HG03060 (cell line): Measurements from ENCODE around the gene TMEM120A.

ENCODE experiments used
- ATAC-seq: cut with Tn5 transposase; IDR thresholded peaks from one replicate; pipeline ENCODE4 v1.9.1; 2021; ENCODE audit warnings: low read depth, moderate number of reproducible peaks; ENCODE audit not compliant: unreplicated experiment

TMEM120A gene

DNA sequence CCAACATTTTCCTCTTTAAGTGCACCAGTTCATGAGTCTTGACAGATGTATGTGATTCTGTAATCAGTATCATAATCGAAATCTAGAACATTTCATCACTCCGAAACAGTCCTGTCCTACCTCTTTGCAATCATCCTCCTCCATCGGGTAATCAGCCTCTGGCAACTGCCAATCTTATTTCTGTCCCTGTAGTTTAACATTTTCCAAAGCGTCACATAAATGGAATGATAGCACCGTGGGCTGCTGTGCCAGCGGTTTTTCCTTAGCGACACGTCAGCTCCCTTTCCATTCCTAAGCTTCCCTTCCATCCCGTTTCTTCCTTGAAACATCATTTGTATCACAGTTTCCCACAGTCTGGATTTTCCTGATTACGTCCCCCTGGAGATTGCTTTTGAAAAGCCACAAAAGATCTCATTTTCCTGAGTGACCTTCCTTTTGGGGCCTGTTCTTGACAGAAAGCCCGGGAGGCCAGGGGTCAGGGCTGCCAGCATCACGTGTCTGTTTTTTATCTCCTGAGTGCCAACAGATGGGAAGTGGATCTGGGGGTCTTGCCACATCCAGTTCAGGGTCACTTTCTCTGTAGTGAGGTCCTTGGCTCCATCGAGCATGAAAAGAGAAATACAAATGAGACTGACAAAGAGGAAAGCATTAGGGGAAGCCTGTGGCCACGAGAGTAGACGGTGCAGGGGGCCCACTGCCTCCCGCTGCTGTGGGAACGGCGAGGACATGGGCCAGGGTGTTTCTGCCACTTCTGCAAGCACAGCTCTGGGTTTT lies 31.6 kb downstream of the TMEM120A start:
- ATAC-seq: no peak

DNA sequence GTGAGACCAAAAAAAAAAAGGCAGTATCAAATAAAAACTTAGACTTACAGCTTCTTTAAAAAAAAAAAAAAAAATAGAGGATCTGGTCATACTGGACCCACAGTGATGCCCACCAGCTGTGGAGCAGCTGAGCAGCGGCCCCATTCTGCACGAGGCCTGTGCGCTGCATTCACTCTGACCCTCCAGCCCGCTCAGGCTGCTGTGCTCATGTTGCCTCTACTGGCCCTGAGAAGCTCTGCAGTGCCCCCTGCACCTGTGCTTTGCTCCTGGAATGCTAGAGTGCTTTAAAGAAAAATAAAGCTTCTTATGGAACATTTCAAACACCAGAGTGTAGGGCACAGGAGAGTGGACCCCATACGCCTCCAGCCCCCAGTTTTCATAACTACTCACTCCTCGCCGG lies 33.2 kb downstream of the TMEM120A start:
- ATAC-seq: no peak

DNA sequence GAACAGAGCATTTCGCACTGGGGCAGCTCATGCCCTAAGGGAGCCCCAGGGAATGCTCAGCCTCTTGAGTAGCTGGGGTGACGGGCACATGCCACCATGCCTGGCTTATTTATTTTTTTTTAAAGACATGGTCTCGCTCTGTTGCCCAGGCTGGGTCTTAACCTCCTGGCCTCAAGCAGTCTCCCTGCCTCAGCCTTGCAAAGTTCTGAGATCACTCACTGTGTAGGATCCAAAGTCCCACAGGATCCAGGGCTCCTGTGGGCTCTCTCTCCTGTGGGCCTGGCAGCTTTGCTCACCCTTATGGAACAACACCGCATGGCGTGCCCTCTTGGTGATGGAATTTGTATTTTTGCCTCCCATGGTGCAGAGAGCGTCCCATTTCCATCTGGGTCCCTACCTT lies 34.0 kb downstream of the TMEM120A start:
- ATAC-seq: no peak

DNA sequence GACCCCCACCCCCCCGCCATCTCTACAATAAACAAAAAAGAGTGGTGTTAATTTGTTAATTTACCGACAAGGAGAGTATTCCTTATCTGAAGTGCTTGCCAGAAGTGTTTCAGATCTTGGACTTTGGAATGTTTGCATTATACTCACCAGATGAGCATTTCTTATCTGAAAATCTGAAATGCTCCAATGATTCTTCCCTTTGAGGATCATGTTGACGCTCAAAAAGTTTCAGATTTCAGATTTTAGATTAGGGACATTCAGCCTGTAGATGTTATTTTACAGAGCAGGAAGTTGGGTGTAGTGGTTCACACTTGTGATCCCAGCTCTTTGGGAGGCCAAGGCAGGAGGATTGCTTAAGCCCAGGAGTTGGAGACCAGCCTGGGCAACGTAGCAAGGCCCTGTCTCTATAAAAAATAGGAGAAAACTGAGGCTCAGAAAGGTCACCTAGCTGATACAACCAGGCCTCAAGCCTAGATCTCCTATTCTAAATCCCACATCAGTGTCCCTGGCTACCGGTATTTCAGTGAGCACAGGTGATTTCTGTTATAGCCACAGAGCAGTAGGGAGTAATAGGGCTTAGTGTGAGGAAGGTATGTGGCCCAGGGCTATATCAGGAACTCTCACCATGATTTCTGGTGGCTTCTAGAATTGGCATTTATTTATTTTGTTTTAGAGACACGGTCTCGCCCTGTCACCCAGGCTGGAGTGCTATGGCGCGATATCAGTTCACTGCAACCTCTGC lies 35.4 kb downstream of the TMEM120A start:
- no peak for ATAC-seq

DNA sequence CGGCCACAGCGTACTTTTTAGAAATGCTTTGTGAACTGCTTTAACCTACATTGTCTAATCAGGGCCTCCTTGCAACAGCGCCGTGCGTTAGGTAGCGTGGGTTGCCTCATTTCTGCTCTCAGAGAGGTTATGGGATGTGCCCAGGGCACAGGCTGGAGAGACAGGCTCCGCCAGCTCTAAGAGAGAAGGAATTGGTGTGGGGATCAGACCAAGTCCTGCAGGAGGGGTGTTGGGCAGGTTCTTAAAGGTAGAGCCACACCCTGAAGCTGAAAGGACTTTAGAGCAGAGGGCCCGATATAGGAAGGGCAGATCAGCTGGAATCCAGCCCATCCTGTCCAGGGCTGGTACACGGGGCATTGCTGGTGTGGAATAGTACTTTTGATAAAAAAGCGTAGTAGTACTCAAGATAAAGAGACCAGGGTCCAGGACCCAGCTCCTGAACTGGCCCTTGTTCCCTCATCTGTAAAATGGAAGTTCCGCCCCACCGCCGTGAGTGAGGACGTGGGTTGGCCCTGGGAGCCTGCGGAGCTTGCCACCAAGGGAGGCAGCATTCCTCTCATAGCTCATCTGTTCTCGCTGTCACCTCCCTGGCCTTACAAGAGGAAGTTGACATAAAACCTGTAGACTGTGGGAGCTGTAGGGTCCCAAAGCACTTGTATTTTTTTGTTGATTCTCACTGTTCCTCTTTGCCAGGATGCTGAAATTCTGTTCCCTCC lies 37.2 kb downstream of the TMEM120A start:
- ATAC-seq: no peak

DNA sequence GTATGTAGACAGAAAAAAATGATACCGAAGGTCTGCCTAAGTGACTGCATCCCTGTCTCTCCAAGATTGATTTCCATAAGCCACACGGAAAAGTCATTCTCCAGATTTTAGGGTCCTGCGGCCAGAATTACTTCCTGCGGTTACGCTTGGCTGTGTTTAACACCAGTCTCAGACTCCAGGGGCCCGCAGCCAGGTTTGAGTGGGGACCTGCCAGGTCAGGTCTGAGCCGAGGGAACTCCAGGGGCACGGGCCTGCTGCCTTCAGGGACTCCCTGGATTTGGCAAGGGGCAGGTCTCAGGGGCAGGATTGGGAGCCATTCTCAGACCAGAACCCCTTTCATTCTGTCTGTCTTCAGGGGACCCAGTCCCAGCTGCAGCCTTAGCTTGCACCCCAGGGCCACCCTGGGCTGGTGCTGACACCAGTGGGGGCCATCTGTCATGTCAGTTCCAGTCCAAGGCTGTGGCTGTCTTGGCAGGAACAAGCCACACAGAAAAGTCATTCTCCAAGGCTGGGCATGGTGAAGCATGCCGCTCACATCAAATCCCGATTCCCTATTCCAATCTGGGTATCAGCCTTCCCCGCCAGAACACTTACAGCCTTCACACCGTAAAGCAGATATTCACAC lies 39.0 kb downstream of the TMEM120A start:
- no peak for ATAC-seq

DNA sequence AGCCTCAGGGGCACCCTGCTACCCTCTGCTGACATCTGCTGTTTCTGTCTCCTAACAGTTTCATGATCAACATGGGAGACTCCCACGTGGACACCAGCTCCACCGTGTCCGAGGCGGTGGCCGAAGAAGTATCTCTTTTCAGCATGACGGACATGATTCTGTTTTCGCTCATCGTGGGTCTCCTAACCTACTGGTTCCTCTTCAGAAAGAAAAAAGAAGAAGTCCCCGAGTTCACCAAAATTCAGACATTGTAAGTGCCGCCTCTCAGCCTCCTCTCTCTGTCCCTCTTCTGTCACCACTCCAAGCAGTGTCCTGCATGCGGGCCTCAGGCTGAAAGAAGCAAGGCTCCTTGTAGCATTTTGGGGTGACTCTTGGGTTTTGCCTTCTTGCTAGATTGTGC lies 40.5 kb downstream of the TMEM120A start:
- no peak for ATAC-seq

DNA sequence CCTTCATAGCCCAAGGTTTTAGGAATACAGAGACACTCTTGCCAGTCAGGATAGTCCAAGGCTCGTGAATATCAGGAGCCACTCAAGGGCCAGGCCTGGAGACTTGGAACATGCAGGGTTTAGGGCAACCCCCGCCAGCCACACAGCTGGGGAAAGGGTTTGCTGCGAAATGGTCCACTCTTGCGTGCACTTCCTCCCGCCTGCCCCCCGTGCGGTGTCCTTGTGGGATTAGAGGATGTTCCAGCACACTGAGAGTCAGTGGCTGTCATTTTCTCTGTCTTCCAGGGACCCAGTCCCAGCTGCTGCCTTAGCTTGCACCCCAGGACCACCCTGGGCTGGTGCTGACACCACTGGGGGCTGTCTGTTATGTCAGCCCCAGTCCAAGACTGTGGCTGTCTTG lies 41.0 kb downstream of the TMEM120A start:
- ATAC-seq: no peak

DNA sequence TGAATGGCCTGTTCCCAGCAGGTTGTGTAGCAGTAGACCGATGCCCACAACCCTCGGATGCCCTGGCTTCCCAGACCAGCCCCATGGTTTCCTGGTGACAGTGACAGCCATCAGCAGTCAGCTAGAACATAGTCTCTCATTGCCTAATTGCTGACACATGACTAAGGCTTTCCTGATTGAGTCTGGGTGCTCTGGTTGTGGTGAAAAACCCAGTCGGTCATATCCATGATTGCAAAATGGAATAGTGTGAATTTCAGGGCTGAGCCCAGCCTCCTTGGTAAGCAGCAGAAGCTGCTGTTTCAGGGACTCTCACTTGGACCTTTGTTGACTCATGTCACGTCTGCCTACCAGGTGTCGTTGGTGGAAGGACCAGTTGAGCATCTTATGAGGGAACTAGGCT lies 42.9 kb downstream of the TMEM120A start:
- ATAC-seq: no peak

DNA sequence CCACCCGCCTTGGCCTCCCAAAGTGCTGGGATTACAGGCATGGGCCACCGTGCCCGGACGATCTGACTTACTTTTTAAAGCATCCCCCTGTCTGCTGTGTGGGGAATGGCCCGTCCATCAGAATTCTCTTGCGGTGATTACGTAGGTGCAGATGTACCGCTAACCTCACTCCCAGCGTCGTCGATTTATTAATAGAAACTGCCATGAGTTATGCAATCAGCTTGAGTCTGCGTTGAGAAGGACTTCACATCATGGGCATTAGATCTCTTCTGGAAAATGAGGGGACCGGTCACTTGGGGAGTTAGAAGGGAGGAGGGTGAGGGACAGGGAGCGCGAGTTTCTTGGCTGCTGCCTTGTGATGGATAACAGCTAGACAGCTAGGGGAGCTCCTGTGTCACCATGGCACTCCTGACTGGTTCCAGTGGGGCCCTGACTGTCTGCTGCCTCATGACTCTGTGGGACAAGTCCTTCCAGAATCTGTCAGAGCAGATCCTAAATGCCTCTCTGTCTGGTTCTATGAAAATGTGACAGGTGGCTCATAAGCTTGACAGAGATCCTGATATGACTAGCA lies 44.2 kb downstream of the TMEM120A start:
- no peak for ATAC-seq

DNA sequence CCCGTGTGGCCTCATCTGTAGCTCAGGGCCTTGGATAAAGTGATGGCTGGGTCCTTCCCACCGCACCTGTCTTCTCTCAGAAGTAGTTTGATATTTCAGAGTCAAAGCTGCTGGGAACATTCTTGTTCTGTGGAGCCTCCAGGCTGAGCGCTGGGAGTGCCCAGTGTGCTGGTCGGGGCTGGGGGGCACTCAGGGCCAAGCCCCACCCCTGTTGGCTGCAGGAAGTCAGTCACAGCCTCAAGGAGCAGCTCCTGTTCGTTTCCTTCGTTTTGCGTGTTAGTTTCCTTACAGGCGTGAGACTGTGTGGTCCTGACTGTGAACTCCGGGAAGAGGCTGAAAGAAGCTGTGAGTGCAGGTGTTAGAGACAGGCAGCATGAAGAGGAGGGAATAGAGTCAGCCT lies 46.2 kb downstream of the TMEM120A start:
- ATAC-seq: no peak

DNA sequence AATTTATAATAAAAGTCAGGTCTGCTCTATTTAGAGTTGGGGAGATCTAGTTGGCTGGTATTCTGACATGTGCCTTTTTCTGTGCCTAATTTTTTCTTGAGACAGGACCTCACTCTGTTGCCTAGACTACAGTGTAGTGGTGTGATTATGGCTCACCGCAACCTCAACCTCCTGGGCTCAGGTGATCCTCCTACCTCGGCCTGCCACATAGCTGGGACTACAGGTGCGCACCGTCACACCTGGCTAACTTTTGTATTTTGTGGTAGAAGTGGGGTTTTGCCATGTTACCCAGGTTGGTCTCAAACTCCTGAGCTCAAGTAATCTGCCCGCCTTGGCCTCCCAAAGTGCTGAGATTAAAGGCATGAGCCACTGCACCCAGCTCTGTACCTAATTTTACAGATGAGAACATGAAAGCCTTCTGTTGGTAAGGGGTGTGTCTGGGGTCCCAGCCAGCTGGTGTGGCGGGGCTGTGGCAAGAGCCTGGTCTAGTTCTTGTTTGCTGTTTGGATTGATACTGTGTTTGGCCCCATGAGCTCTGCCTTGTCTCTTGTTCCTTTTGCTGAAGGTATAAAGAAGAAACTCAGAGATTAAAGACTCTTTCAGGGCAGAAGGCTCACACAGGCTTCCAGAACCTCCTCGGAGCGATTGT lies 48.1 kb downstream of the TMEM120A start:
- no peak for ATAC-seq

DNA sequence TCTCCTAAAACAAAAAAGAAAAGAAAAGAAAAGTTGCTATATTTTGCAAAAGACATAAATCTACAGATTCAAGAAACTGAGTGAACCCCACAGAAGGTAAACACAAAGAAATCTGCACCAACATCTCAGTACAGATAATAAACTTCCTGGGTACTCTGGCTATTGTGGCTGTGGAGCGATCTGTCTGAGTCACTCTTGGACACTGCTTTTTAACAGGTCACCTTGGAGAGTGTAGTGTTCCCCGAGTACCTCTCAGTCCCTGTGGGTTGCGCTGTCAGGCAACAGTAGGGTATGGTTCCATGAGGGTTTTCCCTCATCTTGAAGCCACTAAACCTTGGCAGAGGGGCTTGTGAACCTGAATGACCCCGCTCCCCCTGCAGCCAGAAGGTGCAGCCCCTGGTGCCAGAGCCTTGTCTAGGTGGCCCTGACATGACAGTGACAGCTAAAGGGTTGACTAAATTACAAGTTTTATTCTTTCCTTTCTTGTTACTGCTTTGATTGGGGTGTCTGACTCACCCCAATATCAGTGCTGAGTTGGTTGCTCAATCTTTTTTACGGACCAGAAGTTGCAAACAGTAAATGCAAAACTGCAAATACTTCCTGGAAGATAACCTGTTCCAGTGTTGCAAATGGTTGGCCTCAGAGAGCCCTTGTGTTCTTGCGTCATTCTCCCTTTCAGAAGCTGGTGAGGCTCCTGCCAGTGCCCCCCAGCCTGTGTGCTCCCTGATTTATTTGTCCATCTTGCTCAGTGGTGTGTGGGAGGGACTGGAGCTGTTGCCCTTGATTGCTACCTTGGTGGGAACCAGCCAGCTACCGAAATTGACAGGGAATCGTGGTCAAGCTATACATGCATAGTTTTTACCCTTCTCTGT lies 48.9 kb downstream of the TMEM120A start:
- ATAC-seq: no peak

DNA sequence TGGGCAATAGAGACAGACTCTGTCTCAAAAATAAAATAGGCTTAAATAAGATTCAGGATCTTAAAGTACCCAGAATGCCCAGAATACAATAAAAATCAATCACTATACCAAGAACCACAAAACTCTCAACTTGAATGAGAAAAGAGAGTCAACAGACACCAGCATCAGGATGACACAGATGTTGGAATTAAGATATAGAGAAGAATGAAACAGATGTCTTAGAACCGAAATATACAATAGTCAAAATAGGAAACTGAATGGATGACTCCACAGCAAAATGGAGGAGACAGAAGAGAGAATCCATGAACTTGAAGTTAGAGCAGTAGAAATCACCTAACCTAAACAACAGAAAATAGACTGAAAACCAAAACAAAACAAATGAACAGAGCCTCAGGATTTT lies 49.9 kb downstream of the TMEM120A start:
- ATAC-seq: no peak

DNA sequence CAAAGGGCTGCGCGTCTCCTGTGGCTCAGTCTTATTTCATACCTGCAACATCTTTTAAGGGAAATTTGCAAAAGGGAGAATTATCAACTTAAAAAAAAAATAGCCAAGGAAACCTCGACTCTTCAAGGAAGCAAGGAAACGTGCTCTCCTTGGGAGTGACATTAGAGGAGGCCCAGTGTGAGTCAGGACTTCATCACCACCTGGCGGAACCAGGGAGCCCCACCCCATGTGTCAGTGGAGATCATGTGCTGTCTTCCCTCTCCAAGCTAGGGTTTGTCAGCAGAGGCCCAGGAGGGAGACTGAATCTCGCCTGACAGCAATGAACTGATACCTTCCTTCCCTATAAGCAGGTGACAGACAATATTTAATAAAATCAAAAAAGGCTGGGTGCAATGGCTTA lies 50.5 kb downstream of the TMEM120A start:
- no peak for ATAC-seq

DNA sequence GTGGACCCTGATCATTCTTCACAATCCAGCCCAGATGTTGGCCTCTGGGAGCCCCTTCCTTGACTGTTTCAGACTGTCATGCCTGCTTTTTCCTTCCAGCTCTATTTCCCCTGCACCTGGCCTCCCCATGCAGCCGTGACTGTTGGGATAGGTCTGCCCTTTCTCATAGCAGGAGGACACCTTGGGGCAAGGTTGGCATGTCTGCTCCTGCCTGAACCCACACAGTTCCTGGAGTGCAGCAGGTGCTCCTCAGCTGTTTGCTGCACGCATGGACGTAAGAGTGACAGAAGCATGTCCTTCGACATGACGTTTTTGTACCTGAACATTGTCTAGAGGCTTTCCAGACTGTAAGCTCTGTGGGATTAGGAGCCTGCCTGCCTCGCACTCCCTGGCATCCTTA lies 55.5 kb downstream of the TMEM120A start:
- no peak for ATAC-seq

DNA sequence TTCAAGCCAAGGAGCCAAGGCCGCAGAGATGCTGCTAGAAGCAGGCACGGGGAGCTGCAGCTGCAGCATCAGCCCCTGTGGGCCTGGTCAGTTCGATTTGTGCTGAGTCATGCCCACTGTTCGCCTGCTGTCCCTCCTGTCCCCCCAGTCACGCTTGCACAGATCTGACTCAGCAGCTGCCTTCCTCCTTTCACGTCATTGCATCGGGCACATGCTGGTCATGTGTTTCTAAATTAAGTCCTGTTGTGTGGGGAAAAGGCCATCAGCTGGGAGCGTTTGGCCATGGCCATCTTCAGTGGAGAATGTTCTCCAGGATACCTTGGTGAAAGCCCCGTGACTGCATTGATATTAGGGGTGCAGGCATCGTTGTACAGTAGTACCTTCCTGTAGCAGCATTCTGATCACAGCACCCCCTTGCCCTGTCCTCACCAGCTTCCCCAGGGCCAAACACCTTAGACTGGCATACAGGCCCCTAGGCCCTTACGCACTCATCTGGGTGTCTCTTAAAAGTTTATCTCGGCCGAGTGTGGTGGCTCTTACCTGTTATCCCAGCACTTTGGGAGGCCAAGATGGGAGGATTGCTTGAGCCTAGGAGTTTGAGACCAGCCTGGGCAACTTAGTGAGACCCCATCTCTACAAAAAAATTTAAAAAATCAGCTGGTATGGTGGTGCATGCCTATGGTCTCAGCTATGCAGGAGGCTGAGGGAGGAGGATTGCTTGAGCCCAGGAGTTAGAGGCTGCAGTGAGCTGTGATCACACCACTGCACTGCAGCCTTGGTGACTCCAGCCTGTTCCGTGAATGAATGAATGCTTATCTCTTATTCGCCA lies 56.2 kb downstream of the TMEM120A start:
- no peak for ATAC-seq
